Right atrium auricular region (tissue), 2 donors: ENCODE results near the gene LPCAT3. TPM values are rescaled to one million over a fixed set of nuclear protein-coding genes. Genes with fewer than 3 reads are reported as not detected.

Experiments used
- DNase-seq: peaks from one replicate; pipeline ENCODE4 v3.0.0-alpha.2; 2019; ENCODE audit warnings: low spot score
- H3K27ac ChIP-seq, 2 donors: fragments of 200-600 bp; sonication (generic); 1 replicate in 1 of 2; 2 replicates in 1 of 2; pipeline ENCODE4 v1.5.1; 2016 to 2019
- H3K27me3 ChIP-seq, 2 donors: fragments of 200-600 bp; sonication (generic); one replicate each; pipeline versions ENCODE4 v1.5.1 to v1.6.0; 2017 to 2019
- H3K36me3 ChIP-seq: fragments of 200-600 bp; sonication (generic); one replicate; pipeline ENCODE4 v1.5.1; 2016
- H3K4me1 ChIP-seq, 2 donors: fragments of 200-600 bp; sonication (generic); one replicate each; pipeline versions ENCODE4 v1.5.1 to v1.6.0; 2017 to 2019
- H3K4me3 ChIP-seq, 2 donors: fragments of 200-600 bp; sonication (generic); 1 replicate in 1 of 2; 2 replicates in 1 of 2; pipeline ENCODE4 v1.5.1; 2017 to 2019; ENCODE audit warnings: mild to moderate bottlenecking in 1 of 2, moderate library complexity in 1 of 2
- H3K9me3 ChIP-seq, 2 donors: fragments of 200-600 bp; sonication (generic); one replicate each; pipeline ENCODE4 v1.5.1; 2019
- total RNA-seq, 2 donors: library from RNA; depleted of rRNA; stranded (reverse); fragments of >200 nt; gene quantifications; one replicate each; pipeline ENCODE4 v1.1.0, GENCODE V29; 2016
- TF ChIP-seq, protein P1 (sequence below), 2 donors: fragments of 200-600 bp; sonication (generic); IDR thresholded peaks; one replicate each; pipeline ENCODE4 v1.5.1; 2019; ENCODE audit warnings: antibody characterized with exemption in 2 of 2

The LPCAT3 gene
- total RNA-seq, 2 donors from 2014 or later = 20.0 to 33.3 TPM

GRCh38 chr12:6966351-6966750 is 51.9 kb downstream of the LPCAT3 start:
- Histone ChIP-seq H3K27ac (no peak overlapping the region), H3K27me3 (no peaks in the 10 kb centered on the region), H3K4me3 (no peak overlapping the region), H3K4me1 (peaks cover 0 to 45% of the 10 kb centered on the region in 2 donors), H3K9me3 (no peaks in the 10 kb centered on the region), H3K36me3 (peaks cover 41% of the 10 kb centered on the region)
- TF ChIP-seq, protein P1, sequence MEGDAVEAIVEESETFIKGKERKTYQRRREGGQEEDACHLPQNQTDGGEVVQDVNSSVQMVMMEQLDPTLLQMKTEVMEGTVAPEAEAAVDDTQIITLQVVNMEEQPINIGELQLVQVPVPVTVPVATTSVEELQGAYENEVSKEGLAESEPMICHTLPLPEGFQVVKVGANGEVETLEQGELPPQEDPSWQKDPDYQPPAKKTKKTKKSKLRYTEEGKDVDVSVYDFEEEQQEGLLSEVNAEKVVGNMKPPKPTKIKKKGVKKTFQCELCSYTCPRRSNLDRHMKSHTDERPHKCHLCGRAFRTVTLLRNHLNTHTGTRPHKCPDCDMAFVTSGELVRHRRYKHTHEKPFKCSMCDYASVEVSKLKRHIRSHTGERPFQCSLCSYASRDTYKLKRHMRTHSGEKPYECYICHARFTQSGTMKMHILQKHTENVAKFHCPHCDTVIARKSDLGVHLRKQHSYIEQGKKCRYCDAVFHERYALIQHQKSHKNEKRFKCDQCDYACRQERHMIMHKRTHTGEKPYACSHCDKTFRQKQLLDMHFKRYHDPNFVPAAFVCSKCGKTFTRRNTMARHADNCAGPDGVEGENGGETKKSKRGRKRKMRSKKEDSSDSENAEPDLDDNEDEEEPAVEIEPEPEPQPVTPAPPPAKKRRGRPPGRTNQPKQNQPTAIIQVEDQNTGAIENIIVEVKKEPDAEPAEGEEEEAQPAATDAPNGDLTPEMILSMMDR (IDR thresholded peaks at IDR 0.05) = no peak
- no peak for DNase-seq

DNA sequence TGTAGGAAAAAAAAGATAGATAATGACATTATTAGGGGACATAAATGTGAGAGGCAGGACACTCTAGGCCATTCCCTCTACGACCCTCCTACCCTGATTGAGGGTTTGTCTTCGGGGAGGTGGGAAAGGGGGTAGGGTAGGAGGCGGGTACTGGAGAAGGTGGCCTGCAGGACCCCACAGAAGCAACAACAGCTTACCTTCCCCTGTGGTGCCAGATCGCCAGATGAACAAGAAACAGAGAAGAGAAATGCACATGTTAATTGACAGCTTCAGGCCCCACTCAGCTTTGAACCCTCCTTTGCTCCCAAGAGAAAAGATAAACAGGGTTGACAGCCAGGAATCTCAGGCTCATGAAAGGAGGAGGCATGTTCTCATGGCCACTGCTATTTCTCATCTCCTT is 52.6 kb downstream of the LPCAT3 start:
- peaks cover 0 to 49% of the 10 kb centered on the region in 2 donors for H3K4me1 ChIP-seq
- peaks cover 41% of the 10 kb centered on the region for H3K36me3 ChIP-seq
- TF ChIP-seq, protein P1 (IDR thresholded peaks at IDR 0.05) = no peak
- no peaks in the 10 kb centered on the region for H3K9me3 ChIP-seq
- peak overlapping the region in 1 of 2 donors; percentile 74 for H3K27ac ChIP-seq
- DNase-seq = no peak
- H3K27me3 ChIP-seq = no peaks in the 10 kb centered on the region
- no peak overlapping the region for H3K4me3 ChIP-seq

DNA sequence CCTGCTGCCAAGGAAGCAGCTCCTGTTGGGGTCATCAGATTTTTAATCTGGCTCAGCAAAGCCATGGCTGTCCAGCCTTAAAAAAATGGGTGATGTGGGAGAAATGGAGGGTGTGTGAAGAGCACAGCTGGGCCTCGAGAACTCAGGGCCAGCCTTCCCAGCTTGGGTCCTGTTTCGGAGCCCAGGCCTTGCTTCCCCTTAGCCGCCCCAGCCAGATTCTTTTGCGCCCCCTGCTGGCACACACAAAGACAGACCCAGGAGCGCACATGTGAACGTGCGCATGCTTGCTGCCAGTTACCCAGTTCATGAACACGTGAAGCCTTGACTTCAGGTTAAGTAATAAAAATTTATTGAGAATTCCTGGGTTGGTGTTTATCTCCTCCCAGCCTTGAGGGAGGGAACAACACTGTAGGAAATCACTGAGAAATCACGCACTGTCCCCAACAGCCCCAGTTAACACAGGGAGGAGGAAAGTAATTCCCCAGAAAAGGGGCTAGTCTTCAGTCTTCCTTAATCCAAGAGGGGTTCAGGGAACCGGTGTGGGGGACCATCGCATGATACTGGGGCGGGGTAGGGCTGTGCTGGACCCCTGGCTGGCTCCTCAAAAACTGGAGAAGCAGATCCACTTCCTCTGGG is 53.1 kb downstream of the LPCAT3 start:
- Histone ChIP-seq H3K27ac (peak overlapping the region; percentile 56 to 74), H3K4me3 (no peak overlapping the region), H3K27me3 (no peaks in the 10 kb centered on the region), H3K4me1 (peaks cover 0 to 54% of the 10 kb centered on the region in 2 donors), H3K9me3 (no peaks in the 10 kb centered on the region), H3K36me3 (peaks cover 41% of the 10 kb centered on the region)
- peak; percentile 86 for DNase-seq
- TF ChIP-seq, protein P1 (IDR thresholded peaks at IDR 0.05) = peak; percentile 87 to 92

GRCh38 chr12:6964605-6965025 is 53.7 kb downstream of the LPCAT3 start:
- Histone ChIP-seq H3K36me3 (peaks cover 41% of the 10 kb centered on the region), H3K27ac (peak overlapping the region; percentile 56 to 74), H3K27me3 (no peaks in the 10 kb centered on the region), H3K4me1 (peaks cover 0 to 55% of the 10 kb centered on the region in 2 donors), H3K9me3 (no peaks in the 10 kb centered on the region), H3K4me3 (no peak overlapping the region)
- DNase-seq = no peak
- TF ChIP-seq, protein P1 (IDR thresholded peaks at IDR 0.05) = no peak

DNA sequence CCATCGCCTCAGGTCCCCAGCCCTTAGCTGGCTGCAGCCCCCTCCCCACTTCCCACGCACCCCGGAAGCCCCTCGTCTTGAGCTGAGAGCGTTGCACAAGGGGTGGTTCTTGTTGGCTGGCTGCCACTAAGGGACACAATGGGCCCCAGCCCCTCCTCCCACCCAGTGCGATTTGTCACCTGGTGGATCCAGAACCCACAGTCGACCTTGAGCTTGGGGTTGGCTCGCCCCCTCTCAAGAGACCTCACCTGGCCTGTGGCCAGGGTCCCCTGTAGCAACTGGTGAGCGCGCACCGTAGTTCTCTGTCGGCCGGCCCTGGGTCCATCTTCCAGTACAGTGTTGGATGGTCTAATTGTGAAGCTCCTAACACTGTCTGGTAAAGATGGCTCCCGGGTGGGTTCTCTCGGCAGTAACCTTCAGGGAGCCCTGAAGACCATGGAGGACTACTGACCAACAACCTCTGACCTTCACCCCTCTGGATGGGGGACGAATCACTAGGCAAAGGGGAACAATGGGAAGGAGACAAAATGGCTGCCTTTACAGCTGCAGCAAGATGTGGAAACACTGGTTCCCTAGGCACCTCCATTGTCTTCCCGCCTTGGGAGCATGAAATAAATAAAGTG is 54.4 kb downstream of the LPCAT3 start:
- TF ChIP-seq, protein P1 (IDR thresholded peaks at IDR 0.05) = no peak
- Histone ChIP-seq H3K9me3 (no peaks in the 10 kb centered on the region), H3K27ac (no peak overlapping the region), H3K4me3 (no peak overlapping the region), H3K36me3 (peaks cover 38% of the 10 kb centered on the region), H3K27me3 (no peaks in the 10 kb centered on the region), H3K4me1 (peaks cover 0 to 53% of the 10 kb centered on the region in 2 donors)
- DNase-seq = no peak
